H9 (cell line): ENCODE data around the gene ADCY1. TPM values are rescaled to one million over a fixed set of nuclear protein-coding genes. Genes with fewer than 3 reads are reported as not detected.
A peak's percentile ranks its signal among the peaks of the same experiment; 100 is the strongest.

Experiments
- DNase-seq: peaks from one replicate; pipeline ENCODE4 v3.0.0-alpha.2; 2017
- H2AFZ ChIP-seq: one replicate; pipeline ENCODE4 v1.6.1; 2013; ENCODE audit warnings: mild to moderate bottlenecking, low read length, control low read depth, moderate library complexity
- H2AK5ac ChIP-seq: 2 replicates; pipeline ENCODE4 v1.6.1; 2013; ENCODE audit warnings: low read length, control low read depth, mixed read lengths; ENCODE audit not compliant: insufficient read length
- H2BK120ac ChIP-seq: one replicate; pipeline ENCODE4 v1.6.1; 2013; ENCODE audit warnings: low read depth, mild to moderate bottlenecking, low read length, control low read depth, inconsistent platforms; ENCODE audit not compliant: poor library complexity, severe bottlenecking
- H2BK12ac ChIP-seq: 2 replicates; pipeline ENCODE4 v1.6.1; 2013; ENCODE audit warnings: low read length, control low read depth, mixed read lengths, low read depth; ENCODE audit not compliant: insufficient read length
- H2BK15ac ChIP-seq: 2 replicates; pipeline ENCODE4 v1.6.1; 2013; ENCODE audit warnings: low read depth, low read length, control low read depth
- H2BK20ac ChIP-seq: one replicate; pipeline ENCODE4 v1.6.1; 2013; ENCODE audit warnings: low read depth, mild to moderate bottlenecking, low read length, control low read depth, inconsistent platforms; ENCODE audit not compliant: poor library complexity, severe bottlenecking
- H2BK5ac ChIP-seq: 2 replicates; pipeline ENCODE4 v1.6.1; 2013; ENCODE audit warnings: low read length, control low read depth, mixed read lengths; ENCODE audit not compliant: insufficient read length
- H3K14ac ChIP-seq: 2 replicates; pipeline ENCODE4 v1.6.1; 2013; ENCODE audit warnings: low read length, control low read depth; ENCODE audit not compliant: insufficient read depth
- H3K18ac ChIP-seq: 2 replicates; pipeline ENCODE4 v1.6.1; 2013; ENCODE audit warnings: low read depth, mild to moderate bottlenecking, mixed read lengths, low read length, control low read depth; ENCODE audit not compliant: insufficient read length
- H3K23ac ChIP-seq: 2 replicates; pipeline ENCODE4 v1.6.1; 2013; ENCODE audit warnings: low read length, control low read depth, mixed read lengths, low read depth; ENCODE audit not compliant: insufficient read length
- H3K23me2 ChIP-seq: 2 replicates; pipeline ENCODE4 v1.6.1; 2013; ENCODE audit warnings: low read depth, mild to moderate bottlenecking, mixed read lengths, low read length, control low read depth; ENCODE audit not compliant: insufficient read length, poor library complexity, severe bottlenecking
- H3K27ac ChIP-seq: 2 replicates; pipeline ENCODE4 v1.5.1; 2013; ENCODE audit warnings: low read length, control low read depth, mixed read lengths, low read depth; ENCODE audit not compliant: insufficient read length
- H3K27me3 ChIP-seq: 2 replicates; pipeline ENCODE4 v1.6.1; 2013; ENCODE audit warnings: low read length, control low read depth, inconsistent platforms; ENCODE audit not compliant: insufficient read depth
- H3K4ac ChIP-seq: 2 replicates; pipeline ENCODE4 v1.6.1; 2013; ENCODE audit warnings: low read depth, mild to moderate bottlenecking, control low read depth, inconsistent platforms, low read length, moderate library complexity
- H3K4me1 ChIP-seq: 2 replicates; pipeline ENCODE4 v1.6.1; 2013; ENCODE audit warnings: low read length, control low read depth, inconsistent platforms; ENCODE audit not compliant: insufficient read depth
- H3K4me2 ChIP-seq: 2 replicates; pipeline ENCODE4 v1.6.1; 2013; ENCODE audit warnings: low read length, control low read depth, mixed read lengths; ENCODE audit not compliant: insufficient read length, insufficient read depth
- H3K56ac ChIP-seq: 2 replicates; pipeline ENCODE4 v1.6.1; 2013; ENCODE audit warnings: low read depth, mild to moderate bottlenecking, mixed read lengths, low read length, control low read depth; ENCODE audit not compliant: insufficient read length
- H3K79me1 ChIP-seq: 2 replicates; pipeline ENCODE4 v1.6.1; 2013; ENCODE audit warnings: low read depth, mild to moderate bottlenecking, moderate library complexity, low read length, control low read depth, inconsistent platforms; ENCODE audit not compliant: insufficient read depth, poor library complexity, severe bottlenecking
- H3K79me2 ChIP-seq: 2 replicates; pipeline ENCODE4 v1.6.1; 2013; ENCODE audit warnings: low read length, control low read depth, inconsistent platforms; ENCODE audit not compliant: insufficient read depth
- H3K9ac ChIP-seq: 2 replicates; pipeline ENCODE4 v1.6.1; 2013; ENCODE audit warnings: low read length, control low read depth, mixed read lengths; ENCODE audit not compliant: insufficient read length; ENCODE audit errors: extremely low read depth
- H3K9me3 ChIP-seq: one replicate; pipeline ENCODE4 v1.6.1; 2013; ENCODE audit warnings: low read depth, low read length, inconsistent platforms; ENCODE audit not compliant: control insufficient read depth
- H3T11ph ChIP-seq: one replicate; pipeline ENCODE4 v1.6.1; 2013; ENCODE audit warnings: mild to moderate bottlenecking, low read length, control low read depth, inconsistent platforms
- H4K20me1 ChIP-seq: one replicate; pipeline ENCODE4 v1.6.1; 2013; ENCODE audit not compliant: control insufficient read depth, insufficient read length, insufficient read depth
- H4K5ac ChIP-seq: 2 replicates; pipeline ENCODE4 v1.6.1; 2013; ENCODE audit warnings: low read depth, mild to moderate bottlenecking, mixed read lengths, low read length, control low read depth; ENCODE audit not compliant: insufficient read length
- H4K8ac ChIP-seq: replicated peaks from 2 replicates; pipeline ENCODE4 v1.6.1; 2013; ENCODE audit warnings: low read length, control low read depth, mixed read lengths, low read depth; ENCODE audit not compliant: insufficient read length
- H4K91ac ChIP-seq: 2 replicates; pipeline ENCODE4 v1.6.1; 2013; ENCODE audit warnings: low read depth, mild to moderate bottlenecking, moderate library complexity, mixed read lengths, low read length, control low read depth; ENCODE audit not compliant: insufficient read length
- H3K27ac Mint-ChIP-seq, 3 experiments: 2 replicates in 2 of 3; 3 replicates in 1 of 3; pipeline ENCODE4 v1.8.0; 2020 to 2021; ENCODE audit warnings: mixed read lengths in 3 of 3, mild to moderate bottlenecking in 1 of 3, moderate library complexity in 1 of 3
- H3K27me3 Mint-ChIP-seq: 2 replicates; pipeline ENCODE4 v1.8.0; 2021; ENCODE audit warnings: low read depth, mild to moderate bottlenecking, moderate library complexity, mixed read lengths
- H3K36me3 Mint-ChIP-seq, 3 experiments: 2 replicates in 2 of 3; 3 replicates in 1 of 3; pipeline ENCODE4 v1.8.0; 2020 to 2021; ENCODE audit warnings: low read depth in 3 of 3, mixed read lengths in 3 of 3; ENCODE audit not compliant: insufficient read depth in 1 of 3
- H3K4me1 Mint-ChIP-seq, 2 experiments: 2 replicates each; pipeline ENCODE4 v1.8.0; 2020; ENCODE audit warnings: mixed read lengths in 2 of 2
- H3K4me3 Mint-ChIP-seq, 2 experiments: 2 replicates in 1 of 2; 3 replicates in 1 of 2; pipeline ENCODE4 v1.8.0; 2020 to 2021; ENCODE audit warnings: mild to moderate bottlenecking in 2 of 2, mixed read lengths in 2 of 2, moderate library complexity in 1 of 2
- H3K9me3 Mint-ChIP-seq, 2 experiments: 2 replicates in 1 of 2; 3 replicates in 1 of 2; pipeline ENCODE4 v1.8.0; 2020; ENCODE audit warnings: mild to moderate bottlenecking in 2 of 2, mixed read lengths in 2 of 2, moderate library complexity in 1 of 2
- CTCF ChIP-seq: fragments of 200-600 bp; sonication (generic); conservative IDR thresholded peaks from 3 replicates; pipeline ENCODE4 v1.8.0; 2021; ENCODE audit warnings: antibody characterized with exemption, mild to moderate bottlenecking
- total RNA-seq: library from RNA; stranded (reverse); gene quantifications from 2 replicates; pipeline ENCODE4 v1.2.1, GENCODE V29; 2021

Gene ADCY1
- total RNA-seq, 1 experiment from 2014 or later, result 21.6 TPM

- Mint-ChIP-seq H3K9me3 (no peaks in the 10 kb centered on the region), H3K27ac (peak overlapping the region in 1 of 3 experiments; percentile 71; a peak in 1 of 7 replicates)
Observed at GRCh38 chr7:45688382-45688781, 114.2 kb downstream of the ADCY1 start.

More at GRCh38 chr7:45688382-45688781, 114.2 kb downstream of the ADCY1 start:
- H3K18ac ChIP-seq, result no peak overlapping the region
- H3K14ac ChIP-seq, result no peak overlapping the region
- H3K27ac ChIP-seq, result no peak overlapping the region
- H3K4me2 ChIP-seq, result no peak overlapping the region
- no peak overlapping the region for H4K8ac ChIP-seq
- no peaks in the 10 kb centered on the region for H3K79me1 ChIP-seq
- H3K56ac ChIP-seq, result no peak overlapping the region
- Mint-ChIP-seq H3K36me3 (peaks cover 6 to 14% (median 10%) of the 10 kb centered on the region in 3 experiments), H3K4me1 (peaks cover 0 to 5% of the 10 kb centered on the region in 2 experiments; a peak in 1 of 4 replicates), H3K27me3 (no peaks in the 10 kb centered on the region), H3K4me3 (no peak overlapping the region)
- H2BK20ac ChIP-seq, result no peak overlapping the region
- H3K27me3 ChIP-seq, result no peaks in the 10 kb centered on the region
- no peak overlapping the region for H2BK15ac ChIP-seq
- no peak overlapping the region for H2AK5ac ChIP-seq
- H2BK120ac ChIP-seq, result no peak overlapping the region
- H2BK5ac ChIP-seq, result no peak overlapping the region
- H3T11ph ChIP-seq, result no peak overlapping the region
- no peaks in the 10 kb centered on the region for H3K79me2 ChIP-seq
- H3K23ac ChIP-seq, result no peak overlapping the region
- H3K4me1 ChIP-seq, result no peaks in the 10 kb centered on the region
- no peak for DNase-seq
- TF ChIP-seq CTCF, result no peak
- H4K20me1 ChIP-seq, result peaks cover 4% of the 10 kb centered on the region
- H3K23me2 ChIP-seq, result no peaks in the 10 kb centered on the region
- H2BK12ac ChIP-seq, result no peak overlapping the region
- H4K5ac ChIP-seq, result no peak overlapping the region
- no peak overlapping the region for H3K4ac ChIP-seq
- H3K9ac ChIP-seq, result no peak overlapping the region
- no peak overlapping the region for H4K91ac ChIP-seq
- no peaks in the 10 kb centered on the region for H3K9me3 ChIP-seq
- no peak overlapping the region for H2AFZ ChIP-seq
